GM12874 (cell line): ENCODE data around the gene LTC4S.

ENCODE experiments used
- TF ChIP-seq, protein P1 (sequence below): IDR thresholded peaks from 2 replicates; pipeline ENCODE4 v1.5.1; 2011; ENCODE audit warnings: low read depth, mild to moderate bottlenecking, control low read depth, low read length, moderate library complexity; ENCODE audit not compliant: insufficient read depth

The LTC4S gene

GRCh38 chr5:179833056-179833708 lies 39.4 kb downstream of the LTC4S start:
- TF ChIP-seq, protein P1, sequence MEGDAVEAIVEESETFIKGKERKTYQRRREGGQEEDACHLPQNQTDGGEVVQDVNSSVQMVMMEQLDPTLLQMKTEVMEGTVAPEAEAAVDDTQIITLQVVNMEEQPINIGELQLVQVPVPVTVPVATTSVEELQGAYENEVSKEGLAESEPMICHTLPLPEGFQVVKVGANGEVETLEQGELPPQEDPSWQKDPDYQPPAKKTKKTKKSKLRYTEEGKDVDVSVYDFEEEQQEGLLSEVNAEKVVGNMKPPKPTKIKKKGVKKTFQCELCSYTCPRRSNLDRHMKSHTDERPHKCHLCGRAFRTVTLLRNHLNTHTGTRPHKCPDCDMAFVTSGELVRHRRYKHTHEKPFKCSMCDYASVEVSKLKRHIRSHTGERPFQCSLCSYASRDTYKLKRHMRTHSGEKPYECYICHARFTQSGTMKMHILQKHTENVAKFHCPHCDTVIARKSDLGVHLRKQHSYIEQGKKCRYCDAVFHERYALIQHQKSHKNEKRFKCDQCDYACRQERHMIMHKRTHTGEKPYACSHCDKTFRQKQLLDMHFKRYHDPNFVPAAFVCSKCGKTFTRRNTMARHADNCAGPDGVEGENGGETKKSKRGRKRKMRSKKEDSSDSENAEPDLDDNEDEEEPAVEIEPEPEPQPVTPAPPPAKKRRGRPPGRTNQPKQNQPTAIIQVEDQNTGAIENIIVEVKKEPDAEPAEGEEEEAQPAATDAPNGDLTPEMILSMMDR = no peak

- TF ChIP-seq, protein P1 = no peak
These were observed 39.9 kb downstream of the LTC4S start for GRCh38 chr5:179833709-179834070.

- TF ChIP-seq, protein P1 = no peak
These were observed 40.3 kb downstream of the LTC4S start for GRCh38 chr5:179834120-179834519.

DNA sequence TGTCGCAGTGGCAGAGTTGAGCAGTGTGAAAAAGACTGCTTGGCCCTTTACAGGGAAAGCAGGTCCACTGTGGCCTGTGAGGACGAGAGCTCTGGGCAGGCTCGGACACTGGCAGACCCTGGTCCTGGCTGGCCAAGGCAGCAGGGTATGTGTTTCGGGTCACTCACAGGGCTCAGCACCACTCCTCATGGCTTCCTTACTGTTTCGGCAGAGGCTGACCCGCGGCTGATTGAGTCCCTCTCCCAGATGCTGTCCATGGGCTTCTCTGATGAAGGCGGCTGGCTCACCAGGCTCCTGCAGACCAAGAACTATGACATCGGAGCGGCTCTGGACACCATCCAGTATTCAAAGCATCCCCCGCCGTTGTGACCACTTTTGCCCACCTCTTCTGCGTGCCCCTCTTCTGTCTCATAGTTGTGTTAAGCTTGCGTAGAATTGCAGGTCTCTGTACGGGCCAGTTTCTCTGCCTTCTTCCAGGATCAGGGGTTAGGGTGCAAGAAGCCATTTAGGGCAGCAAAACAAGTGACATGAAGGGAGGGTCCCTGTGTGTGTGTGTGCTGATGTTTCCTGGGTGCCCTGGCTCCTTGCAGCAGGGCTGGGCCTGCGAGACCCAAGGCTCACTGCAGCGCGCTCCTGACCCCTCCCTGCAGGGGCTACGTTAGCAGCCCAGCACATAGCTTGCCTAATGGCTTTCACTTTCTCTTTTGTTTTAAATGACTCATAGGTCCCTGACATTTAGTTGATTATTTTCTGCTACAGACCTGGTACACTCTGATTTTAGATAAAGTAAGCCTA lies 42.6 kb downstream of the LTC4S start:
- TF ChIP-seq, protein P1 = 0 out of 2 replicates have a peak, but pooled peaks have one; percentile 9

- TF ChIP-seq, protein P1 = no peak
These were observed 43.6 kb downstream of the LTC4S start for GRCh38 chr5:179837076-179838011.

DNA sequence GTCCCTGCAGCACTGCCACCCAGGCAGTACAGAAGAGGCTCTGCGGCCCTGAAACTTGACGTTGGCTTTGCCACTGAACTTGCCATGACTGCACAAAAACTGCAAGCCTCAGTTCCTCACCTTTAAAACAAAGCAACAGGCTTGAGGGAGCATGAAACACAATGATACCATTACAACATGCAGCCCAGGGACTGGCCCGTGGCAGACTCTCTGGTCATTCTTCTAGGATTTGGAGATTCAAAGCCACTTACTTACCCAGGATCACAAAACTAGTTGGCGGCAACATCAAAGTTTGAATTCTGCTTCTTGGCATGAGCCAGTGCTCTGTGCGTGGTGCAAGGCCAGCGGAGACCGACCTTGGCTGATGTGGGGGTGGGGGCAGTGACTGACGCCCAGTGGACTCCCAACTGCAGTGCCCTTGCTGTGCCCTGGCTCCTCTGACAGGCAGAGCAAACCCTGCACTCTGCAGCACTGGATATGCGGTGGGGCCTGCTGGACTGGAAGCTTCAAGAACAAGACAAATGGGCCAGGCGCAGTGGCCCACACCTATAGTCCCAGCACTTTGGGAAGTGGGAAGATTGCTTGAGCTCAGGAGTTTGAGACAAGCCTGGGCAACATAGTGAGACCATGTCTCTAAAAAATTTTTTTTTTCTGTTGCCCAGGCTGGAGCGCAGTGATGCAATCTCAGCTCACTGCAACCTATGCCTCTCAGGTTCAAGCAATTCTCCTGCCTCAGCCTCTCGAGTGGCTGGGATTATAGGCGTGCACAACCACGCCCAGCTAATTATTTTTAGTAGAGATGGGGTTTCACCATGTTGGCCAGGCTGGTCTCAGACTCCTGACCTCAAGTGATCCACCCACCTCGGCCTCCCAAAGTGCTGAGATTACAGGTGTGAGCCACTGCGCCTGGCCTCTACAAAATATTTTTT lies 45.8 kb downstream of the LTC4S start:
- TF ChIP-seq, protein P1 = no peak
